GM23338 (cell line): ENCODE results near the gene DIRAS2. TPM values are rescaled to one million over a fixed set of nuclear protein-coding genes. Genes with fewer than 3 reads are reported as not detected.

Source experiments
- ATAC-seq: fragments of 200-7000 bp; cut with Tn5 transposase; 3 replicates; pipeline ENCODE4 v1.9.1; 2020
- DNase-seq: peaks from one replicate; pipeline ENCODE4 v3.0.0-alpha.2; 2015; ENCODE audit warnings: low spot score
- H2AFZ ChIP-seq: fragments of 200-600 bp; sonication (generic); 2 replicates; pipeline ENCODE4 v1.8.0; 2016; ENCODE audit warnings: antibody characterized with exemption, mild to moderate bottlenecking, moderate library complexity
- H3F3A ChIP-seq: fragments of 200-600 bp; sonication (generic); replicated peaks from 2 replicates; pipeline ENCODE4 v1.8.0; 2017; ENCODE audit warnings: antibody characterized with exemption, mixed run types, low read depth
- H3K27ac ChIP-seq: fragments of 200-600 bp; sonication (generic); 2 replicates; pipeline ENCODE4 v1.6.1; 2016; ENCODE audit warnings: low read depth
- H3K27me3 ChIP-seq: fragments of 200-600 bp; sonication (generic); 2 replicates; pipeline ENCODE4 v1.8.0; 2016; ENCODE audit warnings: mild to moderate bottlenecking, mixed run types, moderate library complexity; ENCODE audit not compliant: insufficient read depth
- H3K36me3 ChIP-seq: fragments of 200-600 bp; sonication (generic); 2 replicates; pipeline ENCODE4 v1.8.0; 2016; ENCODE audit warnings: mild to moderate bottlenecking; ENCODE audit not compliant: insufficient read depth
- H3K4me1 ChIP-seq: fragments of 200-600 bp; sonication (generic); 2 replicates; pipeline ENCODE4 v1.8.0; 2016; ENCODE audit warnings: mild to moderate bottlenecking, moderate library complexity; ENCODE audit not compliant: insufficient read depth
- H3K4me2 ChIP-seq: fragments of 200-600 bp; sonication (generic); 2 replicates; pipeline ENCODE4 v1.7.1; 2017; ENCODE audit warnings: mixed run types
- H3K4me3 ChIP-seq: fragments of 200-600 bp; sonication (generic); 2 replicates; pipeline ENCODE4 v1.6.1; 2016; ENCODE audit warnings: mixed run types
- H3K79me2 ChIP-seq: fragments of 200-600 bp; sonication (generic); replicated peaks from 2 replicates; pipeline ENCODE4 v1.8.0; 2017; ENCODE audit warnings: mild to moderate bottlenecking; ENCODE audit not compliant: insufficient read depth
- H3K9me2 ChIP-seq: fragments of 200-600 bp; sonication (generic); 2 replicates; pipeline ENCODE4 v1.8.0; 2017; ENCODE audit not compliant: insufficient read depth
- H4K20me1 ChIP-seq: fragments of 200-600 bp; sonication (generic); replicated peaks from 2 replicates; pipeline ENCODE4 v1.8.0; 2017; ENCODE audit warnings: mild to moderate bottlenecking; ENCODE audit not compliant: insufficient read depth
- H3K27ac Mint-ChIP-seq: 2 replicates; pipeline ENCODE4 v1.8.0; 2020; ENCODE audit warnings: inconsistent platforms, mild to moderate bottlenecking, moderate library complexity, mixed read lengths
- H3K27me3 Mint-ChIP-seq: 3 replicates; pipeline ENCODE4 v1.8.0; 2022; ENCODE audit warnings: low read depth, mild to moderate bottlenecking, moderate library complexity, mixed read lengths, inconsistent platforms; ENCODE audit not compliant: insufficient read depth, poor library complexity
- H3K36me3 Mint-ChIP-seq: 3 replicates; pipeline ENCODE4 v1.8.0; 2021; ENCODE audit warnings: low read depth, mild to moderate bottlenecking, inconsistent platforms, moderate library complexity, mixed read lengths
- H3K4me1 Mint-ChIP-seq: 3 replicates; pipeline ENCODE4 v1.8.0; 2020; ENCODE audit warnings: mild to moderate bottlenecking, inconsistent platforms, mixed read lengths
- H3K4me3 Mint-ChIP-seq: 3 replicates; pipeline ENCODE4 v1.8.0; 2021; ENCODE audit warnings: moderate library complexity, mild to moderate bottlenecking, inconsistent platforms, mixed read lengths
- H3K9me3 Mint-ChIP-seq: 3 replicates; pipeline ENCODE4 v1.8.0; 2020; ENCODE audit warnings: moderate library complexity, mild to moderate bottlenecking, inconsistent platforms, mixed read lengths
- CTCF ChIP-seq, 2 experiments: fragments of 200-600 bp in 1 of 2; sonication (generic) in 1 of 2; conservative IDR thresholded peaks; 2 replicates each; pipeline versions ENCODE4 v1.5.1 to v1.6.1; 2016 to 2017; ENCODE audit warnings: antibody characterized with exemption in 2 of 2, low read depth in 2 of 2, mild to moderate bottlenecking in 2 of 2, moderate library complexity in 1 of 2
- ETS1 ChIP-seq: IDR thresholded peaks from 2 replicates; pipeline ENCODE4 v1.6.1; 2016; ENCODE audit warnings: antibody characterized with exemption
- EZH2phosphoT487 ChIP-seq: fragments of 200-600 bp; sonication (generic); IDR thresholded peaks from one replicate; pipeline ENCODE4 v1.8.1; 2018; ENCODE audit warnings: antibody characterized with exemption; ENCODE audit not compliant: unreplicated experiment
- JUNB ChIP-seq: IDR thresholded peaks from one replicate; pipeline ENCODE4 v1.6.1; 2016; ENCODE audit warnings: antibody characterized with exemption; ENCODE audit not compliant: unreplicated experiment
- NANOG ChIP-seq: IDR thresholded peaks from 2 replicates; pipeline ENCODE4 v1.6.1; 2016; ENCODE audit warnings: antibody characterized with exemption, borderline replicate concordance
- ZNF114 ChIP-seq: fragments of 250-450 bp; sonication (Bioruptor Pico); IDR thresholded peaks from 2 replicates; pipeline ENCODE4 v1.5.0; 2020; ENCODE audit warnings: mild to moderate bottlenecking, moderate library complexity
- ZNF331 ChIP-seq: fragments of 250-450 bp; sonication (Bioruptor Pico); IDR thresholded peaks from 2 replicates; pipeline ENCODE4 v1.5.0; 2020; ENCODE audit warnings: low read depth, mild to moderate bottlenecking, moderate library complexity
- ZNF462 ChIP-seq: fragments of 250-450 bp; sonication (Bioruptor Pico); IDR thresholded peaks from 2 replicates; pipeline ENCODE4 v1.5.0; 2020; ENCODE audit warnings: mild to moderate bottlenecking, moderate library complexity
- polyA plus RNA-seq: library from polyadenylated mRNA; unstranded; fragments of >200 nt; fragmentation: Nextera tagmentation; extraction: Ambion mirVana; gene quantifications from 2 replicates; pipeline ENCODE4 v1.2.1, GENCODE V29; 2016
- total RNA-seq: library from RNA; depleted of rRNA; stranded (reverse); fragments of >200 nt; shearing (Covaris generic); gene quantifications from 2 replicates; pipeline ENCODE4 v1.2.3, GENCODE V29; 2014

Gene DIRAS2
- total and polyA plus RNA-seq, 2 experiments from 2014 or later: 0.13 to 0.28 TPM

GRCh38 chr9:90645721-90646120 lies 3.1 kb upstream of the DIRAS2 start:
- peaks cover 10% of the 10 kb centered on the region for H3K27me3 Mint-ChIP-seq
- DNase-seq (no peak), ATAC-seq (no peak)
- Histone ChIP-seq H3K4me2 (no peak overlapping the region), H3K27ac (no peak overlapping the region), H4K20me1 (no peaks in the 10 kb centered on the region), H3K4me3 (no peak overlapping the region), H3F3A (no peaks in the 10 kb centered on the region), H3K4me1 (peaks cover 17% of the 10 kb centered on the region), H3K79me2 (no peaks in the 10 kb centered on the region), H3K27me3 (peaks cover 24% of the 10 kb centered on the region), H3K9me2 (no peaks in the 10 kb centered on the region; the same call in 1 of the 2 replicates), H2AFZ (no peak overlapping the region), H3K36me3 (no peaks in the 10 kb centered on the region)
- H3K27ac Mint-ChIP-seq: no peak overlapping the region
- TF ChIP-seq JUNB: no peak
- no peak for TF ChIP-seq ETS1
- no peak for TF ChIP-seq ZNF114
- peak in 1 of 2 experiments; percentile 34; a peak in 2 of 4 replicates for TF ChIP-seq CTCF (conservative IDR thresholded peaks at IDR 0.05; ENCODE audit: low read depth in 2 of 2)
- H3K4me3 Mint-ChIP-seq: no peak overlapping the region
- peaks cover 7% of the 10 kb centered on the region for H3K9me3 Mint-ChIP-seq
- H3K4me1 Mint-ChIP-seq: peaks cover 18% of the 10 kb centered on the region
- peaks cover 1% of the 10 kb centered on the region; the same call in 2 of the 3 replicates for H3K36me3 Mint-ChIP-seq

- no peaks in the 10 kb centered on the region for H3K9me3 Mint-ChIP-seq
- peak; percentile 28 for ATAC-seq
- Histone ChIP-seq H3K4me3 (peak overlapping the region; percentile 55), H3K4me1 (peaks cover 17% of the 10 kb centered on the region), H3K79me2 (no peaks in the 10 kb centered on the region), H2AFZ (peak overlapping the region; percentile 49), H3K27ac (no peak overlapping the region), H3K36me3 (no peaks in the 10 kb centered on the region), H3K27me3 (peaks cover 24% of the 10 kb centered on the region), H3K4me2 (peak overlapping the region; percentile 76), H4K20me1 (no peaks in the 10 kb centered on the region), H3K9me2 (no peaks in the 10 kb centered on the region; the same call in 1 of the 2 replicates), H3F3A (no peaks in the 10 kb centered on the region)
- H3K27me3 Mint-ChIP-seq: peaks cover 10% of the 10 kb centered on the region
- peaks cover 18% of the 10 kb centered on the region for H3K4me1 Mint-ChIP-seq
- peak; percentile 24 for DNase-seq
- H3K36me3 Mint-ChIP-seq: no peaks in the 10 kb centered on the region
- peak overlapping the region; percentile 85 for H3K4me3 Mint-ChIP-seq
- no peak overlapping the region for H3K27ac Mint-ChIP-seq
- TF ChIP-seq NANOG (no peak), EZH2phosphoT487 (no peak), ZNF462 (CRISPR knock-in tag) (no peak), ZNF331 (no peak), ZNF114 (no peak), JUNB (no peak), CTCF (conservative IDR thresholded peaks at IDR 0.05; ENCODE audit: low read depth in 2 of 2) (no peak)
Observed at GRCh38 chr9:90641884-90642487, 638 bp downstream of the DIRAS2 start.
